Transverse colon (tissue), 4 donors: ENCODE results near the gene BAHCC1. TPM values are rescaled to one million over a fixed set of nuclear protein-coding genes. Genes with fewer than 3 reads are reported as not detected.

Source experiments
- DNase-seq: peaks from one replicate; pipeline ENCODE4 v3.0.0-alpha.2; 2019
- H3K27ac ChIP-seq, 4 donors: fragments of 200-600 bp; sonication (generic); 2 replicates each; pipeline ENCODE4 v1.5.1; 2016 to 2018; ENCODE audit warnings: inconsistent platforms in 4 of 4
- H3K27me3 ChIP-seq: fragments of 200-600 bp; sonication (generic); 2 replicates; pipeline ENCODE4 v1.5.1; 2017; ENCODE audit warnings: inconsistent platforms
- H3K36me3 ChIP-seq, 4 donors: fragments of 200-600 bp; sonication (generic); 2 replicates each; pipeline ENCODE4 v1.5.1; 2017 to 2019; ENCODE audit warnings: inconsistent platforms in 4 of 4
- H3K4me1 ChIP-seq, 4 donors: fragments of 200-600 bp; sonication (generic); 2 replicates each; pipeline ENCODE4 v1.5.1; 2017 to 2020; ENCODE audit warnings: inconsistent platforms in 4 of 4
- H3K4me3 ChIP-seq, 4 donors: fragments of 200-600 bp; sonication (generic); 1 replicate in 1 of 4; 2 replicates in 3 of 4; pipeline versions ENCODE4 v1.5.1 to v1.6.1; 2017 to 2019; ENCODE audit warnings: inconsistent platforms in 4 of 4
- H3K9me3 ChIP-seq, 2 donors: fragments of 200-600 bp; sonication (generic); 2 replicates each; pipeline ENCODE4 v1.5.1; 2017 to 2019; ENCODE audit warnings: inconsistent platforms in 2 of 2
- EP300 ChIP-seq: sonication (generic); formaldehyde crosslinking; IDR thresholded peaks from one replicate; pipeline ENCODE4 v1.6.1; 2017; ENCODE audit warnings: antibody characterized with exemption, low read depth
- POLR2A ChIP-seq: fragments of 450-650 bp; IDR thresholded peaks from one replicate; pipeline ENCODE4 v1.6.1; 2016; ENCODE audit warnings: antibody characterized with exemption, mild to moderate bottlenecking, moderate library complexity
- POLR2AphosphoS5 ChIP-seq, 3 donors: sonication (generic); formaldehyde crosslinking; IDR thresholded peaks; one replicate each; pipeline ENCODE4 v1.6.1; 2016; ENCODE audit warnings: antibody characterized with exemption in 3 of 3
- WGBS, 2 donors: methylation state at CpG; one replicate each; pipeline ENCODE4 v1.1.5; 2018; ENCODE audit warnings: low coverage in 1 of 2; 5-methylcytosine and 5-hydroxymethylcytosine counted together
- in situ Hi-C, 4 donors: fragments of 200-750 bp; cut with MboI; loops; one replicate each; pipeline versions ENCODE4 v1.15.0 to v1.15.1; 2017; ENCODE audit warnings: low sequenced_read_pairs in 3 of 4, low pct_ligation_motif_present in 1 of 4, low pct_unique_long_range_greater_than_20kb in 1 of 4
- intact Hi-C: fragments of 100-400 bp; cut with DNase I; formaldehyde crosslinking; loops from one replicate; pipeline ENCODE4 v1.15.1; 2023; ENCODE audit warnings: low total_unique reads
- total RNA-seq, 4 donors: library from RNA; depleted of rRNA; stranded (reverse); fragments of >200 nt; gene quantifications; one replicate each; pipeline ENCODE4 v1.1.0, GENCODE V29; 2016
- TF ChIP-seq, protein P1 (sequence below), 5 experiments: fragments of 200-600 bp in 3 of 5; fragments of 450-650 bp in 2 of 5; sonication (generic) in 3 of 5; IDR thresholded peaks; 1 replicate in 2 of 5; 2 replicates in 3 of 5; pipeline ENCODE4 v1.5.1; 2016 to 2017; ENCODE audit warnings: antibody characterized with exemption in 5 of 5, inconsistent platforms in 3 of 5, mild to moderate bottlenecking in 2 of 5, moderate library complexity in 1 of 5

Gene BAHCC1
- total RNA-seq, 4 donors from 2014 or later = 8.7 to 133 (median 12.4) TPM

DNA sequence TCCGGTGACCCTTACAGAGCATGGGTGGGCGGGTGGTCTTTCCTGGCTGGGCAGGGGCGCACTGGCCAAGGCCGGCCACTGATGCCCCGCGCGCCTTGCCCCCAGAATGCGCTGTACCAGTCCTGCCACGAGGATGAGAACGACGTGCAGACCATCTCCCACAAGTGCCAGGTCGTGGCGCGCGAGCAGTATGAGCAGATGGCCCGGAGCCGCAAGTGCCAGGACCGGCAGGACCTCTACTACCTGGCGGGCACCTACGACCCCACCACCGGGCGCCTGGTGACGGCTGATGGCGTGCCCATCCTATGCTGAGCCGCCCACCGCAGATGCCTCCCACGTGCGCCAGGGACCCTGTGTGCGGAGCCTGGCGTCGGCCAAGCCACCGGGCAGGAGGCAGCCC, 68.2 kb downstream of the BAHCC1 start:
- H3K9me3 ChIP-seq = no peaks in the 10 kb centered on the region

DNA sequence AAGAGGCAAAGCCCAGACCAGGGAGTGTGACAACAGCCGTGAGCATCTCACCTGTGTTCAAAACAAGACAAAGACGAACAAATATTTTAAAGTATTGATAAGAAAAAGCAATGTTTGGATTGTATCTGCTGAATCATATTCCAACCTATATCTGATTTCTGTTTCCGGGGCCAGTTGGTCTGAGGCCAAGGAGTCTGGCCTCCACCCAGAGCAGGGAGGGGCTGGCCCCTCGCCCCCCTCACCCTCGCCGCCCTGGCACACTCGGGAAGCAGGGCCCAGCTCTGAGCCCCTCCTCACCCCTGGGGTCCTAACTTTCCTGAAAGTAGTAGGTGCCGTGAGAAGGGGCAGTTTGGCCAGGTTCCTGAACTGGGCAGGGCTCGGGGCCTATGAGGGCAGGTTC, 69.3 kb downstream of the BAHCC1 start:
- no peaks in the 10 kb centered on the region for H3K9me3 ChIP-seq
- H3K4me3 ChIP-seq = no peak overlapping the region
- no peaks in the 10 kb centered on the region for H3K36me3 ChIP-seq
- in situ Hi-C loops = no loop called here
- no peak overlapping the region for H3K27ac ChIP-seq
- TF ChIP-seq, protein P1, sequence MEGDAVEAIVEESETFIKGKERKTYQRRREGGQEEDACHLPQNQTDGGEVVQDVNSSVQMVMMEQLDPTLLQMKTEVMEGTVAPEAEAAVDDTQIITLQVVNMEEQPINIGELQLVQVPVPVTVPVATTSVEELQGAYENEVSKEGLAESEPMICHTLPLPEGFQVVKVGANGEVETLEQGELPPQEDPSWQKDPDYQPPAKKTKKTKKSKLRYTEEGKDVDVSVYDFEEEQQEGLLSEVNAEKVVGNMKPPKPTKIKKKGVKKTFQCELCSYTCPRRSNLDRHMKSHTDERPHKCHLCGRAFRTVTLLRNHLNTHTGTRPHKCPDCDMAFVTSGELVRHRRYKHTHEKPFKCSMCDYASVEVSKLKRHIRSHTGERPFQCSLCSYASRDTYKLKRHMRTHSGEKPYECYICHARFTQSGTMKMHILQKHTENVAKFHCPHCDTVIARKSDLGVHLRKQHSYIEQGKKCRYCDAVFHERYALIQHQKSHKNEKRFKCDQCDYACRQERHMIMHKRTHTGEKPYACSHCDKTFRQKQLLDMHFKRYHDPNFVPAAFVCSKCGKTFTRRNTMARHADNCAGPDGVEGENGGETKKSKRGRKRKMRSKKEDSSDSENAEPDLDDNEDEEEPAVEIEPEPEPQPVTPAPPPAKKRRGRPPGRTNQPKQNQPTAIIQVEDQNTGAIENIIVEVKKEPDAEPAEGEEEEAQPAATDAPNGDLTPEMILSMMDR (IDR thresholded peaks at IDR 0.05) = no peak
- no peak for TF ChIP-seq POLR2AphosphoS5 (IDR thresholded peaks at IDR 0.05)
- no peaks in the 10 kb centered on the region for H3K27me3 ChIP-seq
- no peak for DNase-seq
- 39 to 60% methylated on average over 3 to 9 of the region's 9 CpGs for WGBS, 2 donors
- H3K4me1 ChIP-seq = no peaks in the 10 kb centered on the region
- intact Hi-C loops = no loop called here

More for the DNA sequence above, 68.2 kb downstream of the BAHCC1 start:
- no peaks in the 10 kb centered on the region for H3K36me3 ChIP-seq
- WGBS, 2 donors = 94% methylated on average over 32 of the region's 32 CpGs; no CpG with 5 or more reads in 1 of the 2 donors
- H3K4me1 ChIP-seq = no peaks in the 10 kb centered on the region
- H3K27me3 ChIP-seq = no peaks in the 10 kb centered on the region
- TF ChIP-seq, protein P1 (IDR thresholded peaks at IDR 0.05) = no peak
- DNase-seq = no peak
- no peak overlapping the region for H3K4me3 ChIP-seq
- intact Hi-C loops (no loop called here), in situ Hi-C loops (no loop called here)
- no peak overlapping the region for H3K27ac ChIP-seq

DNA sequence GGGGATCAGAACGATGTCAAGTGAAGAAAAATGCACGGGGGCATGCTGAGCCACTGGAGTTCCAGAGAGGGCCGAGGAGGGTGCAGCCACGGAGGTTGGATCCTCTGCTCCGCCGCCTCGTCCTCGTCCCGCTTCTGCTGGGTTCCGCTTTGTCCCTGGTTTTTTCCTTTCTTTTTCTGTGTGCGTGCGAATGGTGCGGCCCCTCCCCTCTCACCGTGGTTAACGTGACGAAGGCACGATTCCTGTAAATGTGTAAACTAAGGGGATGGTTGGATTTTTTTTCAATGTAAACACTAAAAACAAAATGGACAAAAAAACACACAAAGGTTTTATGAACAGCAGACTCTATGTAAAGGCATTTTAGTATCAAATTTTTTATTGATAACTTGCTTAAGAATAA, 70.7 kb downstream of the BAHCC1 start:
- no peaks in the 10 kb centered on the region for H3K4me1 ChIP-seq
- TF ChIP-seq, protein P1 (IDR thresholded peaks at IDR 0.05) = no peak
- TF ChIP-seq EP300 = no peak
- TF ChIP-seq POLR2AphosphoS5 (IDR thresholded peaks at IDR 0.05) = no peak
- H3K4me3 ChIP-seq = no peak overlapping the region
- no peaks in the 10 kb centered on the region for H3K27me3 ChIP-seq
- no peak overlapping the region for H3K27ac ChIP-seq
- in situ Hi-C loops (no loop called here), intact Hi-C loops (no loop called here)
- H3K36me3 ChIP-seq = no peaks in the 10 kb centered on the region
- WGBS, 2 donors = 85 to 88% methylated on average over 6 to 17 of the region's 17 CpGs
- DNase-seq = no peak
- no peaks in the 10 kb centered on the region for H3K9me3 ChIP-seq

DNA sequence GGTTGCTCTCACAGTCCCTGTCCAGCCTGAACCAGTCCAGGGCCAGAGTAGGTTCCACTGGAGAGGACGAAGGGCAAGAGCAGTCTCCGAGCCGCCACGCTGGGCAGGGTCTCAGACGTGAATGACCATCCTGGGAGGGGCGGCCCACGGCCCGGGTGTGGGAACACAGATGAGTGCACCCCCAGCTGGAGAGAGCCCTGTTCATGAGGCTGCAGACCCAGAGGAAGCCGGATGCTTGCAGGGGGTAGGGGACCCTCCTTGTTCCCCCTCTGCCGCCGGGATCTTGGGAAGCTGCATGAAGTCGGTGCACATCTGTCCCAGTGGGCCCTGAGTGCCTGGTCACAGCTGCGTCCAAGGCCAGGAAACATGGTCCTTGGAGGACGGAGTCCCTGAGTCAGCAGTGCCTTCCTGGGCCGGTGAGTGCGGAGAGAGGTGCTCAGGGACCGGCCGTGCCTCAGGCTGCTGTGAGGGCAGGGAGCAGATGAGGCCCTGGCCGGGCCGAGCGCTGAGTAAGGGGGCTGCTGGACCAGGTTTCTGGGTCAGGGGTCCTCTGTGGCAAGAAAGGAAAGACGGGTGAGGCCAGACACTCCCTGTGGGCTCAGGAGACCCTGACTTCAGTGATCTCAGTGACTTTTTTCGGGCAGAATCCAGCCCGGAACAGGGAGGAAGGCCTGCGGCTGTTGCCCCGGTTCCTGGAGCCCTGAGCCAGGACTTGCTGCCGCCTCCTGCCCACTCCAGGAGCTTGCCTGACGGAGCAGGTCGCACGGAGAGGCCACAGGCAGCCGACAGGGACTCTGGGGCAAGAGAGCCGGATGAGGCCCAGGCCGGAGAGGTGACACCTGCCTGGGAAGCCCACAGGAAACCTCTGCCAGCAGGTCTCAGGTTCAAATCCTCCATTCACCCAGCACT, 71.6 kb downstream of the BAHCC1 start:
- H3K27me3 ChIP-seq = no peaks in the 10 kb centered on the region
- DNase-seq = no peak
- intact Hi-C loops (no loop called here), in situ Hi-C loops (no loop called here)
- H3K9me3 ChIP-seq = no peaks in the 10 kb centered on the region
- no peaks in the 10 kb centered on the region for H3K36me3 ChIP-seq
- H3K27ac ChIP-seq = no peak overlapping the region
- no peaks in the 10 kb centered on the region for H3K4me1 ChIP-seq
- WGBS, 2 donors = 88% methylated on average over 24 of the region's 33 CpGs; no CpG with 5 or more reads in 1 of the 2 donors
- TF ChIP-seq, protein P1 (IDR thresholded peaks at IDR 0.05) = no peak
- TF ChIP-seq POLR2AphosphoS5 (IDR thresholded peaks at IDR 0.05) (no peak), POLR2A (no peak), EP300 (no peak)
- H3K4me3 ChIP-seq = no peak overlapping the region
